H1 (cell line): Measurements from ENCODE around the gene GOLGA7B. TPM values are rescaled to one million over a fixed set of nuclear protein-coding genes. Genes with fewer than 3 reads are reported as not detected.

Source experiments
- CBX5 ChIP-seq: fragments of 300-800, 300-1000 bp; sonication (generic); IDR thresholded peaks from 2 replicates; pipeline ENCODE4 v1.7.1; 2016; ENCODE audit warnings: antibody characterized with exemption, low read length, low read depth
- CHD1 ChIP-seq: IDR thresholded peaks from 2 replicates; pipeline ENCODE4 v1.6.1; 2012; ENCODE audit warnings: low read depth, low read length, improper control_type of control experiment
- CHD7 ChIP-seq: fragments of 300-600 bp; sonication (generic); IDR thresholded peaks from 2 replicates; pipeline ENCODE4 v1.7.1; 2012; ENCODE audit warnings: low read length, moderate library complexity, mild to moderate bottlenecking, inconsistent platforms; ENCODE audit not compliant: insufficient replicate concordance
- E2F6 ChIP-seq: IDR thresholded peaks from 2 replicates; pipeline ENCODE4 v1.6.1; 2012; ENCODE audit warnings: inconsistent platforms
- EZH2 ChIP-seq: fragments of 200-600 bp; sonication (generic); IDR thresholded peaks from 2 replicates; pipeline ENCODE4 v1.7.1; 2012; ENCODE audit warnings: low read depth, mild to moderate bottlenecking, moderate library complexity, low read length, inconsistent platforms; ENCODE audit not compliant: severe bottlenecking
- SP4 ChIP-seq: IDR thresholded peaks from 2 replicates; pipeline ENCODE4 v1.6.1; 2012; ENCODE audit warnings: low read length, inconsistent platforms
- polyA plus RNA-seq, 7 experiments: library from polyadenylated mRNA; depleted of rRNA in 3 of 7; stranded (reverse) in 5 of 7; unstranded in 2 of 7; fragments of >200 nt in 5 of 7; fragments of 200-250 nt in 2 of 7; gene quantifications; 1 replicate in 5 of 7; 2 replicates in 1 of 7; 4 replicates in 1 of 7; pipeline versions ENCODE4 v1.2.1 to v1.2.3, GENCODE V29; 2011 to 2013; ENCODE audit warnings: missing spikeins in 2 of 7, mixed read lengths in 2 of 7
- total RNA-seq: library from RNA; stranded (reverse); fragmentation: NEBNext Ultra II Directional; extraction: Animal tissue kit (Norgen Biotek cat#: 25700); gene quantifications from 2 replicates; pipeline ENCODE4 v1.2.1, GENCODE V29; 2021

Gene GOLGA7B
- total and polyA plus RNA-seq, 2 of the 8 experiments (the other 6 are each of a cell fraction or from before 2014, with no cell fraction given): 0.04 to 0.14 TPM

GRCh38 chr10:97813311-97813710, 36.3 kb upstream of the GOLGA7B start (continued):
- TF ChIP-seq CHD7 (no peak), SP4 (no peak), EZH2 (no peak), CHD1 (no peak), E2F6 (no peak), CBX5 (no peak)
